HEK293T (cell line): ENCODE measurements around the gene PLS3.
"Not testable (repeated sequence)": the region's sequence is repeated elsewhere in the genome, so short reads cannot be mapped to it uniquely, and the experiment has no call there.

Experiments used
- CTCF ChIA-PET: fragments of 350-600 bp; formaldehyde crosslinking; extraction: SDS; loops from one replicate; lab custom pipeline; 2021; ENCODE audit warnings: antibody characterized with exemption, inconsistent platforms; lab: Yijun Ruan, JAX
- POLR2A ChIA-PET: fragments of 350-600 bp; formaldehyde crosslinking; extraction: SDS; loops from one replicate; lab custom pipeline; 2020; ENCODE audit warnings: antibody characterized with exemption, inconsistent platforms; lab: Yijun Ruan, JAX
- DNase-seq: peaks from one replicate; pipeline ENCODE4 v3.0.0; 2012; ENCODE audit warnings: mixed read lengths; ENCODE audit errors: extremely low spot score
- ARNT ChIP-seq: fragments of 450-650 bp; IDR thresholded peaks from 2 replicates; pipeline ENCODE4 v1.6.1; 2017; ENCODE audit warnings: mild to moderate bottlenecking
- BHLHE40 ChIP-seq: fragments of 450-650 bp; IDR thresholded peaks from 2 replicates; pipeline ENCODE4 v1.6.1; 2016; ENCODE audit warnings: mild to moderate bottlenecking, moderate library complexity, borderline replicate concordance
- CTBP1 ChIP-seq: fragments of 450-650 bp; IDR thresholded peaks from 2 replicates; pipeline ENCODE4 v1.6.1; 2016; ENCODE audit warnings: borderline replicate concordance
- ELF4 ChIP-seq: fragments of 450-650 bp; IDR thresholded peaks from 2 replicates; pipeline ENCODE4 v1.6.1; 2017; ENCODE audit warnings: antibody characterized with exemption
- FOXA1 ChIP-seq: fragments of 450-650 bp; IDR thresholded peaks from 2 replicates; pipeline ENCODE4 v1.6.1; 2016; ENCODE audit warnings: mild to moderate bottlenecking
- FOXK2 ChIP-seq: fragments of 450-650 bp; IDR thresholded peaks from 2 replicates; pipeline ENCODE4 v1.6.1; 2016; ENCODE audit warnings: mild to moderate bottlenecking
- FOXM1 ChIP-seq: fragments of 450-650 bp; IDR thresholded peaks from 2 replicates; pipeline ENCODE4 v1.6.1; 2017; ENCODE audit warnings: mild to moderate bottlenecking, borderline replicate concordance
- HDGF ChIP-seq: fragments of 450-650 bp; IDR thresholded peaks from 2 replicates; pipeline ENCODE4 v1.6.1; 2017; ENCODE audit warnings: antibody characterized with exemption, borderline replicate concordance
- L3MBTL2 ChIP-seq: fragments of 450-650 bp; conservative IDR thresholded peaks from 2 replicates; pipeline ENCODE4 v1.6.1; 2016; ENCODE audit warnings: mild to moderate bottlenecking
- LEF1 ChIP-seq: fragments of 450-650 bp; IDR thresholded peaks from 2 replicates; pipeline ENCODE4 v1.6.1; 2017; ENCODE audit warnings: mild to moderate bottlenecking, borderline replicate concordance
- NFRKB ChIP-seq: fragments of 450-650 bp; IDR thresholded peaks from 2 replicates; pipeline ENCODE4 v1.6.1; 2016; ENCODE audit warnings: mild to moderate bottlenecking, moderate library complexity
- PKNOX1 ChIP-seq: fragments of 450-650 bp; IDR thresholded peaks from 2 replicates; pipeline ENCODE4 v1.6.1; 2016
- SP1 ChIP-seq: fragments of 450-650 bp; IDR thresholded peaks from 2 replicates; pipeline ENCODE4 v1.6.1; 2017
- SUZ12 ChIP-seq: fragments of 450-650 bp; IDR thresholded peaks from 2 replicates; pipeline ENCODE4 v1.6.1; 2016; ENCODE audit warnings: mild to moderate bottlenecking
- TARDBP ChIP-seq: fragments of 450-650 bp; IDR thresholded peaks from 2 replicates; pipeline ENCODE4 v1.6.1; 2016
- ZNF384 ChIP-seq: fragments of 450-650 bp; IDR thresholded peaks from 2 replicates; pipeline ENCODE4 v1.6.1; 2016

PLS3 gene

GRCh38 chrX:115639334-115639880 lies 78.4 kb downstream of the PLS3 start:
- TF ChIP-seq LEF1 (no peak), TARDBP (no peak), PKNOX1 (no peak), HDGF (no peak), ELF4 (no peak), BHLHE40 (no peak), FOXA1 (no peak), NFRKB (no peak), FOXK2 (no peak), SUZ12 (no peak), FOXM1 (no peak), L3MBTL2 (no peak), CTBP1 (no peak), ZNF384 (no peak), ARNT (no peak)
- POLR2A ChIA-PET: no interaction called here
- no peak for DNase-seq
- CTCF ChIA-PET: interaction anchor here (0.5 to 1.0 kb wide), 2 partner anchors 12 to 209 kb away, joined by 3 to 4 read pairs; no protein-coding TSS in a partner anchor

- no peak for DNase-seq
- ChIA-PET POLR2A (no interaction called here), CTCF (interaction anchor here (0.6 to 1.4 kb wide), 3 partner anchors 10 to 311 kb away, joined by 3 to 4 read pairs (median 4); no protein-coding TSS in a partner anchor)
- no peak for TF ChIP-seq ZNF384
These were observed 81.3 kb downstream of the PLS3 start for GRCh38 chrX:115642311-115642710.

- TF ChIP-seq ELF4 (no peak), SUZ12 (no peak), ZNF384 (peak; percentile 76)
These were observed 82.0 kb downstream of the PLS3 start for GRCh38 chrX:115642895-115643530.

GRCh38 chrX:115644397-115644796 lies 83.4 kb downstream of the PLS3 start:
- CTCF ChIA-PET: interaction anchor here (0.7 kb wide), 1 partner anchor 277 kb away, joined by 3 read pairs; no protein-coding TSS in a partner anchor
- POLR2A ChIA-PET, DNase-seq: not testable (repeated sequence)

More at GRCh38 chrX:115642895-115643530, 82.0 kb downstream of the PLS3 start:
- POLR2A ChIA-PET: no interaction called here
- CTCF ChIA-PET: interaction anchor here (0.6 to 1.4 kb wide), 4 partner anchors 9 to 312 kb away, joined by 3 to 4 read pairs (median 4); no protein-coding TSS in a partner anchor
- DNase-seq: peak; percentile 56

- ChIA-PET POLR2A (no interaction called here), CTCF (interaction anchor here (0.6 to 1.7 kb wide), 3 partner anchors 32 to 1123 kb away, joined by 3 to 5 read pairs (median 4); no protein-coding TSS in a partner anchor)
- TF ChIP-seq HDGF (no peak), TARDBP (no peak), SP1 (no peak), BHLHE40 (no peak), PKNOX1 (no peak), CTBP1 (no peak), FOXA1 (no peak), ARNT (no peak)
- DNase-seq: no peak
These were observed 88.6 kb downstream of the PLS3 start for GRCh38 chrX:115649461-115650063.

- POLR2A ChIA-PET: no interaction called here
- DNase-seq: no peak
- CTCF ChIA-PET: interaction anchor here (1.3 to 1.7 kb wide), 2 partner anchors 31 to 40 kb away, joined by 4 to 5 read pairs; no protein-coding TSS in a partner anchor
These were observed 89.5 kb downstream of the PLS3 start for GRCh38 chrX:115650449-115650848.

More at GRCh38 chrX:115650449-115650848, 89.5 kb downstream of the PLS3 start:
- no peak for TF ChIP-seq HDGF
- TF ChIP-seq FOXK2: no peak
- TF ChIP-seq ZNF384: no peak
- no peak for TF ChIP-seq ARNT
- TF ChIP-seq CTBP1: no peak
- no peak for TF ChIP-seq SP1
- TF ChIP-seq SUZ12: no peak
- TF ChIP-seq FOXA1: no peak
- no peak for TF ChIP-seq LEF1
- TF ChIP-seq BHLHE40: no peak
- no peak for TF ChIP-seq L3MBTL2
- TF ChIP-seq FOXM1: no peak
- TF ChIP-seq PKNOX1: no peak
- TF ChIP-seq NFRKB: no peak
- no peak for TF ChIP-seq ELF4
- no peak for TF ChIP-seq TARDBP
